Fibroblast of lung (primary cell): ENCODE results near the gene SUN3.

Source experiments
- EZH2 ChIP-seq: IDR thresholded peaks from 2 replicates; pipeline ENCODE4 v1.5.1; 2012; ENCODE audit warnings: low read length, control low read depth, mild to moderate bottlenecking; ENCODE audit errors: missing control alignments
- TF ChIP-seq, protein P1 (sequence below), 2 donors: IDR thresholded peaks in 1 of 2; conservative IDR thresholded peaks in 1 of 2; 1 replicate in 1 of 2; 2 replicates in 1 of 2; pipeline ENCODE4 v1.5.1; 2011 to 2012; ENCODE audit warnings: low read length in 2 of 2, control low read depth in 1 of 2, inconsistent platforms in 1 of 2, low read depth in 1 of 2, mild to moderate bottlenecking in 1 of 2

DNA sequence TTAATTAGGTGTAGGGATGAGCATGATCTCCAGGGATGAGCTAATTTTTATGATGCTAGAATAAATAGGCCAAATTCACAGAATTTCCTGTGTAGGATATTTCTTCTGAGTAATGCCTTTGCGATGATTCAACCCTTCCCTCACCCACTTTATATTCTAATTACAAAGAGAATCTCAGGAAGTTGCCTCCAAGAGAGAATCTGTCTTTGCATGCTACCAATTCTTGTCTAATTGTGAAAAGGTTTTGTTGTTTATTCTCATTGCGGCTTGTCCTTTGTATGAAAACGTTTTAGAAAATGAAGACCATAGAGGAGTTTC is 12.7 kb upstream of the SUN3 start:
- TF ChIP-seq, protein P1, sequence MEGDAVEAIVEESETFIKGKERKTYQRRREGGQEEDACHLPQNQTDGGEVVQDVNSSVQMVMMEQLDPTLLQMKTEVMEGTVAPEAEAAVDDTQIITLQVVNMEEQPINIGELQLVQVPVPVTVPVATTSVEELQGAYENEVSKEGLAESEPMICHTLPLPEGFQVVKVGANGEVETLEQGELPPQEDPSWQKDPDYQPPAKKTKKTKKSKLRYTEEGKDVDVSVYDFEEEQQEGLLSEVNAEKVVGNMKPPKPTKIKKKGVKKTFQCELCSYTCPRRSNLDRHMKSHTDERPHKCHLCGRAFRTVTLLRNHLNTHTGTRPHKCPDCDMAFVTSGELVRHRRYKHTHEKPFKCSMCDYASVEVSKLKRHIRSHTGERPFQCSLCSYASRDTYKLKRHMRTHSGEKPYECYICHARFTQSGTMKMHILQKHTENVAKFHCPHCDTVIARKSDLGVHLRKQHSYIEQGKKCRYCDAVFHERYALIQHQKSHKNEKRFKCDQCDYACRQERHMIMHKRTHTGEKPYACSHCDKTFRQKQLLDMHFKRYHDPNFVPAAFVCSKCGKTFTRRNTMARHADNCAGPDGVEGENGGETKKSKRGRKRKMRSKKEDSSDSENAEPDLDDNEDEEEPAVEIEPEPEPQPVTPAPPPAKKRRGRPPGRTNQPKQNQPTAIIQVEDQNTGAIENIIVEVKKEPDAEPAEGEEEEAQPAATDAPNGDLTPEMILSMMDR (conservative IDR thresholded peaks at IDR 0.05 in 1 of 2, IDR thresholded peaks at IDR 0.05 in 1 of 2; ENCODE audit: low read depth in 1 of 2, low read length in 2 of 2), result no peak
- no peak for TF ChIP-seq EZH2
